NCI-H146 treated with DMSO at 0.1 percent for 48 hours (cell line): ENCODE data around the gene SPIRE1.
"Not testable (repeated sequence)": the region's sequence is repeated elsewhere in the genome, so short reads cannot be mapped to it uniquely, and the experiment has no call there.

Experiments
- DNase-seq: peaks from one replicate; lab custom pipeline; 2025; ENCODE audit not compliant: unreplicated experiment; lab: John Stamatoyannopoulos, UW

SPIRE1 gene

DNA sequence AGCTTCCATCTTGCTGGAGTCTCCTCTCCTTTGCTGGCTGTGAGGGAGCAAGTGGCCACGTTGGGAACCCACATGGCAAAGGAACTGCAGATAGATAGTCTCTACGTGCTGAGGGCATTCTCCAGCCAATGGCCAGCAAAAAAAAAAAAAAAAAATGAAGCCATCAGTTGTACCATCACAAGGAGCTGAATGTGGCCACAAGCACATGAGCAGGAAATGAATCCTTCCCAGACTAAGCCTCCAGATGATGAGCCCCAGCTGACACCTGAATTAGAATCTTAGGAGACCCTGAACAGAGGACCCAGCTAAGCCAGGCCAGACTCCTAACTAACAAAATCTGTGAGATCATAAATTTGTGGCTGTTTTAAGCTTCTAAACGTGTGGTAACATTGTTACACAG, 57.9 kb downstream of the SPIRE1 start:
- no peak for DNase-seq

DNA sequence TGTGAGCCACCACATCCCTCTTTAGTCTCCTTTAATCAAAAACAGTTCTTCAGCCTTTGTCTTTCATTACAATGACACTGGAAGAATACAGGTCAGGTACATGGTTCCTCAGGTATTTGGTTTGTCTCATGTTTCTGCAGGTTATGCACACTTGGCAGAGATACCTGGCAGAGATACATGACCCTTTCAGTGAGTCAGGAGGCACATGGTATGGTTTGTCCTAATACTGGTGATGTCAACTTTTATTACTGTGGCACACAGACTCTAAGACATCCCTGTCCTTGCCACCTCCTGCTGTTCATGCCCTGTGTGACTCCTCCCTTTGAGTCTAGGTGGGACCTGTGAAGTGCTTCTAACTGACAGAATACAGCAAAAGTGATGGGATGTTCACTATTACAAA, 58.4 kb downstream of the SPIRE1 start:
- DNase-seq = no peak

DNA sequence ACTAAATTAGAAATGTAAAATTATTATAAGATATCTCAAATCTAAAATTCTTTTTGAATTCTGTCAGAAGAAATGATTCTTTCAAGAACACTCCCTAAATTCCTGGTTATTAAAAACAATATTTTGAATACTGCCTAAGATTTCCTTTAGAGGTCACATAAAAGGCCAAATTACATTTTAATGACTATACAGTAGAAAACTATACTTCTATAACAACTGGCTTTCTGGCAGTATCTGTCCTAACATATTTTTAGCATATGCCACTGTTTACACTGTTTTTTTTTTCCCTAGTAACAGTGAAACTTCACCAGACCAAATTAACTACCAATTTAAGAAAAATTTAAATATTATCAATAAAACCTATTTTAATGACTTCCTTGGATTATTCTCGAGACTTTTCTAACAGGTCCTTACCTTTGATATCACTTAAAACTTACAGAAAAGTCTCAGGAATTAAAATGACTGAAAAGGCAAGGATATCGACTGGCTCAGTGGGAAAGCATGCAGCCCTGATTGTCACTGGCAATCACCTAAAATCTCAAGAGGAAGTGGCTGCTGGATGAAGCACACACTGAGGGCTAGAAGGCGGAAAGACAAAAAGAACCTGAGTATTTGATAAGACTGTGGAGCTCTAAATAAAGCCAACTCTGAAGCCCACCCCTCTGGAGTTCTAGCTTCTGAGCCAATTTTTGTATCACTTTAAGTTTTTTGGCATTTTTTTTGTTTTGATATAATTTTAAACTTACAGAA, 59.6 kb downstream of the SPIRE1 start:
- no peak for DNase-seq

DNA sequence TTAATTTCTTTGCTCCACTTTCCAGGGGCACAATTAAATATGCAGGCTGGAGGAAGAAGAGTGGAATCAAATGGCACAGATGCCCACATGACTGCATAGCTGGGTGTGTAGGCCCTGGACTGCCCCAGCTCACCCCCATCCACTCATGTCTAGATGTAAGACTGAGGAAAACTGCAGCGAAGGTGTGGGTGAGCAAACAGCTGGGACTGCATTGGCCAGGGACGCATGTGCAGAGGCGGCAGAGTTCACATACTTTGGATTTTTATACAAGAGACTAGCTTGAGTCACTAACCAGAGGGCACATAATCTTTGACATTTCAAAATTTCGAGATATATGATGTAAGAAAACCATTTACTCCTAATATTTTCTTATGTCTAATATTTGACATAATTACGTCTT, 60.1 kb downstream of the SPIRE1 start:
- DNase-seq = no peak

DNA sequence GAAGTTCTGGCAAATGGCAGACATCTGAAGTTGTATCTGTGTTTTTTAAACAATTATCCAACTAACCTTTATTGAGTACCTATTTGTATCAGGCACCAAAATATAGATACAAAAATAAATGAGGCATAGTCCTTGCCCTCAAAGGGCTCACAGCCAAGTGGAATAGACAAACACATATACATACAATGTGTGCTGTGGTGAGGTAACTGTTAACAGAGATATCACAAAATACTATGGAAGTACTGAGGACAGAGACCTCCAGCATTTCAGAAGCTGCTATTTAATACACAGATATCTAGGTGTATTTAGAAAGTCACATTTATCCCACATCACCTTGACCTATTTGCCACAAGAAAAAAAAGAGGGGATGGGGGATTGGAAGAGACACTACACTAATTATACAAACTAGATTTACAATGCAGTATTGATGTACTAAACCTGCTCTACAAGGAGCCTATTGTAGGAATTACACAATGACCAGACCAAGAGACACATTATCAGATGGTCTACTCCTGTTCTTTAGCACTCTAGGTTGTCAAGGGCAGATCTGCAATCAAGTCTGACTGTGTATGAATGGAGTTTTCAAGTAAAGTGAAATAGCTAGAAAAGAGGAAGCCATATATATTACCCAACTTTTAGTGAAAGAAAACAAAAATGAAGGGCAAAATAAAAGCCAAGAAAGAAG, 62.2 kb downstream of the SPIRE1 start:
- DNase-seq = no peak

DNA sequence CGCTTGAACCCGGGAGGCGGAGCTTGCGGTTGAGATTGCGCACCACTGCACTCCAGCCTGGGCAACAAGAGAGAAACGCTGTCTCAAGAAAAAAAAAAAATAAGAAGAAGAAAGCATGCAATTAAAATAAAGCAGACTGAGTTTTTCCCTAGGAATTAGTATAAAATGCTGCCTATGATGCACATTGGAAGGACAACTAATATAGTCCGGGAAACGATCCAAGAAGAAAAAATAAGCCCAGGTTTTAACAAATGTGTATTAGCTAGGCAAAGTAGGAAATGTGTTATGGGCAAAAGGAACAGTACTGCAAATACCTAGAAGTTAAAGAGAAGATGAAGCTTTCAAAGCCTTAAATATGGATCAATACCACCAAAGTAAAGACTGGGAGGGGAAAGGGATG, 64.0 kb downstream of the SPIRE1 start:
- no peak for DNase-seq

DNA sequence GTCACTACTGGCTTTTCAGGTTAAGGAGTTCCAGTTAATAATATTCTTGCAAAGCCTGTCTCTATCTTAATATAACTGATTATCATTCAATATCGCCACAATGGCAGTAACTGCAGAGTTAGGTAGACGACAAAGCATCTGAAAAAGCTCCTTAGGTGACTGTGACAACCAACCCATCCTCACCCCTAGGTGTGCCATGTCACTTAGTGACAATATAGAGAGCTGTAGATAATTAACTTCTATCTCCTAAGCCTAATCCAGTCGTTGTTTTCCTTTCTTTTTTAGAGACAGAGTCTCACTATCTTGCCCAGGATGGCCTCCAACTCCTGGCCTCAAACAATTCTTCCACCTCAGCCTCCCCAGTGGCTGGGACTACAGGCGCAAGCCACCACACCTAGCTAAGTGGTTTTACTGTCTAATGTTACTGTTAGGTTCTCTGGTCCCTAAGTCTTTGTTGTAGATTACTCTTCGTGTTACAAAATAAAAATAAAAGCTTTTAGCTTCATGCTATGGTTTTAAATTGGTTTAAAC, 65.2 kb downstream of the SPIRE1 start:
- DNase-seq = no peak

DNA sequence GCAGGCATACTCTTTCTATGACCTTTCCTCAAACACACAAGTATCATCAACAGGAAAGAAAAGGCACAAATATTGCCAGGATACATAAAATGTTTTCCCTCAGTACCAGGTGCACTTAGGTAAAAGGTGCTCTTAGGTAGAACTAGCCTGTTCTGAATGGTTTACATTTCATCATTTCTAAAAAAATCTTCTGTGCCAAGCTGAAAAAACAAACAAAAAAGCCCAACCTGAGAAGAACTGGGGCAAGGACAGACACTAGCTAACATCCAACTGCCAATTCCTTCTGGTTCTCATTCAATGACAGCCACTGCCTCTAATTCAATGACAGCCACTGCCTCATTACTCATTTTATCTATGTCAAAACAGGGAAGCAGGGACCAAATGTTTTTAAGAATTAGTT, 68.5 kb downstream of the SPIRE1 start:
- DNase-seq = no peak

DNA sequence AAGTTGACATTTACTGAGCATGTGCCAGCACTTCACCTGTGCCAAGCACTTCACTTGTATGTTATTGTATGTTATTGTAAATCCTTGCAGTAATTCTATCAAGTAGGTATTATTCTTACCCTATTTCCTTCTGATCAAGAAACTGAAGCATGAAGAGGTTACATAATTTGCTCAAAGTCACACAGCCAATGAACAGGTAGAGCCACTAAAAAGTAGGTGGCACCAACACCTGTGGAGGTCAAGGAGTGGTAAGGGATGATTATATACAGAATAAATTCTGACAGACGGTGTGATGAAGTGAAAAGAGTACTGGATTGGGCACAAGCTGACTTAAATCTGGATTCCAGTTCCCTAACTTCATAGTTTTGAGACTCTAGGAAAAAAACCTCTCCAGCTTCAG, 71.0 kb downstream of the SPIRE1 start:
- DNase-seq = no peak

GRCh38 chr18:12585218-12585617, 72.7 kb downstream of the SPIRE1 start:
- no peak for DNase-seq

DNA sequence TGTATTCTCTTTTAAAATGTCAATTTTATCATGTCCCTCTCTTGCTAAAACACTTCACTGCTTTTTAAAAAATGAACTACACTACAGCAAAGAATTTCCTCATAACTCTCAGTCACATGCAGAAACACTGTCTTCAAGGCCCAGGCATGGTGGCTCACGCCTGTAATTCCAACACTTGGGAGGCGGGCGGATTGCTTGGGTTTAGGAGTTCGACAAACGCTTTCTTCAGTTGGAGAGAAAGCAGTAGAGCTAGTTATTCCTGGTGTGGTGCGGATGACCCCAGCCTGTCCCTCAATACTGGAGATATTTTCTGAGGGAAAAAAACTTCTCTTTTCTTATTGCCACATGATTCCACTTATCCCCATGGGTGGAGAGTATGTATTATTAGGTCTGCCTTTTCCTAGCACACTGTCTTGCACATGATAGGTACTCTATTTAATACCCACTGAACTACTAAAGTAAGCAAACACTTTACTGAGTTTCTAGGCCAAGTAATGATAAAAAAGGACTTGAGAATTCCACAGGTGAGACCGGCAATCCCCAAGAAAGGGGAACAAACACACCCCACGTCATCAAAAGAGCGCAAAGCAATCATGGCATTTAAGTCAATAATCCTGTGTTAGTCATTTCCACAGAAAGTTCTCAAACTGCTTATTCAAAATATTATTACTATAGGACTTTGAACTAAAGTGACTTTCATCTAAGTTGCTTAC, 77.1 kb downstream of the SPIRE1 start:
- no peak for DNase-seq

- no peak for DNase-seq
Observed at GRCh38 chr18:12579775-12580174, 78.1 kb downstream of the SPIRE1 start.

GRCh38 chr18:12577848-12578247, 80.1 kb downstream of the SPIRE1 start:
- DNase-seq = no peak

DNA sequence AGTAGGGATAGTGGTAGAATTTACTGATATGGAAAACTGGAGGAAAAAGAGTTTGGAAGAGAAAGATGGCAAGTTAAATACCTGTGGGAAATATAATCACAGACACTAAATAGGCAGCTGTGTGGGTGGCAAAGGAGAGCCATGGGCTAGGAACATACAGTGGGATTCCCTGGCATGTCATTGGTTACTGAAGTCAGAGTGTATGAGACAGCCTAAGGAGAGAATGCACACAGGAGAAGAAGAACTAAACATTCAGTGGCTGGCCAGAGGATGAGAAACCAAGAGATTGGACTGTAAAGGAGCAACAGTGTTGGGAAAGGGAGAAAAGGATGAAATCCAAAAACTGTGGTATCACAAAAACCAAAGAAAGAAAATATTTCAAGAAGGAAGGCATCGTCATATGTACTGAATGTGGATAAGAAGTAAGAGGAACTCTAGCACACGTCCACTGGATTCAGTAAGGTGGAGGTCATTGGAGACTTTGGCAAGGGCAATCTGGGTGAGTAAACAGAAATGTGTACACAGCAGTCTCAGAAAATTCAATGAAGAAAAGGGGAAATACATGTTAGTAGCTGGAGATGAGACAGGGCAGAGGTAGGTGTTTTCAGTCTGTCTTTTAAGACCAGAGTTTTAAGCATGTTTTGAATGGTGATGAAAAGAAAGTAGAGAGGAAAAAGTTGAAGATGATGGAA, 83.3 kb downstream of the SPIRE1 start:
- no peak for DNase-seq

GRCh38 chr18:12571630-12572029, 86.3 kb downstream of the SPIRE1 start:
- no peak for DNase-seq

DNA sequence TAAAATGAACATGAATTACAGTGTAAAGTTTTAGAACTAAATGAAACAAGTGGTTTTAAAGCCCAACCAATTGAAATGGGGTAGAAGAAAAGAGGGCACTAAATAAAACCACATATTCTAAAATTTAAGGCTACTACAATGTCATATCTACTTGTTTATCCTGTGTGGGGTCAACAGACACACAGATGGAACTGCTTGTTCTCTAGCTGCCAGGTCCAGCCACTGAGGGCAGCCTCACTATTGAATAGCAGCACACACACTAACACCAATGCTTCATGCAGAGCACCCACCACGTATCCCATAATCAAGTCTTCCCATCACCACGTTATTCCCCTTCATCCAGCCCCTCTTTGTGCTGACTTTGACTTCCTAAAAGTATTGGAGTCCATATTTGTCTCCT, 88.1 kb downstream of the SPIRE1 start:
- no peak for DNase-seq

GRCh38 chr18:12567849-12568248, 90.1 kb downstream of the SPIRE1 start:
- no peak for DNase-seq

GRCh38 chr18:12564861-12565260, 93.0 kb downstream of the SPIRE1 start:
- DNase-seq = no peak

DNA sequence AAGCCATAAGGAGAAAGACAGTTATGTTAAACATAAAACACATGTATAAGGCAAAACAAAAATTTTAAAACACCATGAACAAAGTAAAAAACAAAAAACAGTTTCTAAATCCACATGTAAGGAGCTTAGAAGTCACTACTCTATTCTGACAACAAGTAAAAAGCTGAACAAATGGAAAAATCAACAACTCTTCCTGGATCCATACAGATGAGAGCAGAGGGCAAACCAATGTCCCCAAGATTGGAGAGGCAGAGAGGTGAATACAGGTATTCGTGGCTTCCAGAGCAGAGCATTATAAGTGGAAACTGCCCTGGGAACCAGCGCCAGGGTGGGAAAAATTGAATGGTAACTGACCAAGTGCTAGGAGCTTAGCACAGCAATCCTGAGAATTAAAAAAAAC, 93.5 kb downstream of the SPIRE1 start:
- no peak for DNase-seq

- DNase-seq = not testable (repeated sequence)
Observed at GRCh38 chr18:12560600-12560999, 97.3 kb downstream of the SPIRE1 start.

GRCh38 chr18:12559319-12559718, 98.6 kb downstream of the SPIRE1 start:
- DNase-seq = no peak
